ENCODE results near the gene CENATAC.

- TF ChIP-seq EZH2 (IDR thresholded peaks at IDR 0.05; ENCODE audit: low read length, missing control alignments) (no peak), CTCF (conservative IDR thresholded peaks at IDR 0.05 in 1 of 2, IDR thresholded peaks at IDR 0.05 in 1 of 2; ENCODE audit: low read depth in 1 of 2, low read length in 2 of 2) (no peak)
These were observed 48.6 kb downstream of the CENATAC start for GRCh38 chr11:119046489-119046888.
